OCI-LY1 (cell line): Measurements from ENCODE around the gene ZNF624.
A peak's percentile ranks its signal among the peaks of the same experiment; 100 is the strongest.

Experiments used
- H2AFZ ChIP-seq: fragments of 200-600 bp; sonication (generic), shearing (Covaris generic); 2 replicates; pipeline ENCODE4 v1.6.0; 2014; ENCODE audit warnings: antibody characterized with exemption, mild to moderate bottlenecking, low read length
- H3F3A ChIP-seq: fragments of 200-600 bp; sonication (generic), shearing (Covaris generic); 2 replicates; pipeline ENCODE4 v1.6.0; 2014; ENCODE audit warnings: mild to moderate bottlenecking, antibody characterized with exemption, low read length, moderate library complexity; ENCODE audit not compliant: insufficient read depth
- H3K27ac ChIP-seq: fragments of 200-600 bp; sonication (generic); 2 replicates; pipeline ENCODE4 v1.5.1; 2014; ENCODE audit warnings: low read length, mixed run types, mild to moderate bottlenecking, low read depth; ENCODE audit not compliant: poor library complexity, severe bottlenecking
- H3K27me3 ChIP-seq: fragments of 200-600 bp; sonication (generic); 2 replicates; pipeline ENCODE4 v1.6.0; 2014; ENCODE audit warnings: antibody characterized with exemption, mild to moderate bottlenecking, low read length, moderate library complexity; ENCODE audit not compliant: insufficient read depth
- H3K36me3 ChIP-seq: fragments of 200-600 bp; sonication (generic); 2 replicates; pipeline ENCODE4 v1.6.1; 2014; ENCODE audit warnings: mild to moderate bottlenecking, antibody characterized with exemption, low read length, moderate library complexity, mixed read lengths; ENCODE audit not compliant: insufficient read depth
- H3K4me1 ChIP-seq: fragments of 200-600 bp; sonication (generic); 2 replicates; pipeline ENCODE4 v1.5.1; 2014; ENCODE audit warnings: mild to moderate bottlenecking, low read length, moderate library complexity; ENCODE audit not compliant: insufficient read depth, severe bottlenecking
- H3K4me2 ChIP-seq: fragments of 200-600 bp; sonication (generic), shearing (Covaris generic); 2 replicates; pipeline ENCODE4 v1.6.1; 2014; ENCODE audit warnings: low read length
- H3K4me3 ChIP-seq: fragments of 200-600 bp; sonication (generic); 2 replicates; pipeline ENCODE4 v1.5.1; 2014; ENCODE audit warnings: low read length, low read depth, mild to moderate bottlenecking, mixed read lengths; ENCODE audit not compliant: poor library complexity, severe bottlenecking
- H3K79me2 ChIP-seq: fragments of 200-600 bp; shearing (Covaris generic); 2 replicates; pipeline ENCODE4 v1.6.1; 2016; ENCODE audit warnings: mixed run types, low read length, mixed read lengths; ENCODE audit not compliant: insufficient read depth
- H3K9ac ChIP-seq: fragments of 200-600 bp; sonication (generic), shearing (Covaris generic); 2 replicates; pipeline ENCODE4 v1.6.1; 2014; ENCODE audit warnings: mild to moderate bottlenecking, low read length, mixed read lengths
- H3K9me2 ChIP-seq: fragments of 200-600 bp; sonication (generic), shearing (Covaris generic); 2 replicates; pipeline ENCODE4 v1.6.1; 2014; ENCODE audit warnings: low read depth, mild to moderate bottlenecking, low read length, mixed read lengths
- H3K9me3 ChIP-seq: fragments of 200-600 bp; shearing (Covaris generic); 2 replicates; pipeline ENCODE4 v1.6.1; 2014; ENCODE audit warnings: low read length, mixed read lengths
- H4K20me1 ChIP-seq: fragments of 200-600 bp; sonication (generic), shearing (Covaris generic); 2 replicates; pipeline ENCODE4 v1.6.0; 2016; ENCODE audit warnings: mild to moderate bottlenecking, low read length; ENCODE audit not compliant: insufficient read depth
- EZH2 ChIP-seq: fragments of 200-600 bp; sonication (generic), shearing (Covaris generic); IDR thresholded peaks from 2 replicates; pipeline ENCODE4 v1.8.0; 2017; ENCODE audit warnings: borderline replicate concordance, mixed run types, mild to moderate bottlenecking, antibody characterized with exemption, low read length, moderate library complexity, mixed read lengths
- TF ChIP-seq, protein P1 (sequence below): fragments of 200-600 bp; sonication (generic), shearing (Covaris generic); IDR thresholded peaks from 2 replicates; pipeline ENCODE4 v1.5.1; 2017; ENCODE audit warnings: mild to moderate bottlenecking, antibody characterized with exemption, low read length, moderate library complexity, mixed read lengths

ZNF624 gene

GRCh38 chr17:16585796-16586195 lies 67.9 kb downstream of the ZNF624 start:
- no peaks in the 10 kb centered on the region for H4K20me1 ChIP-seq
- H3K36me3 ChIP-seq, result no peaks in the 10 kb centered on the region
- H2AFZ ChIP-seq, result no peak overlapping the region
- H3F3A ChIP-seq, result no peaks in the 10 kb centered on the region
- no peak overlapping the region for H3K4me2 ChIP-seq
- H3K79me2 ChIP-seq, result no peaks in the 10 kb centered on the region
- H3K9ac ChIP-seq, result no peak overlapping the region
- no peaks in the 10 kb centered on the region for H3K27me3 ChIP-seq
- H3K4me3 ChIP-seq, result no peak overlapping the region
- H3K27ac ChIP-seq, result no peak overlapping the region
- H3K9me2 ChIP-seq, result no peaks in the 10 kb centered on the region
- 0 out of 2 replicates have a peak, but pooled peaks cover 5% of the 10 kb centered on the region for H3K9me3 ChIP-seq
- TF ChIP-seq, protein P1, sequence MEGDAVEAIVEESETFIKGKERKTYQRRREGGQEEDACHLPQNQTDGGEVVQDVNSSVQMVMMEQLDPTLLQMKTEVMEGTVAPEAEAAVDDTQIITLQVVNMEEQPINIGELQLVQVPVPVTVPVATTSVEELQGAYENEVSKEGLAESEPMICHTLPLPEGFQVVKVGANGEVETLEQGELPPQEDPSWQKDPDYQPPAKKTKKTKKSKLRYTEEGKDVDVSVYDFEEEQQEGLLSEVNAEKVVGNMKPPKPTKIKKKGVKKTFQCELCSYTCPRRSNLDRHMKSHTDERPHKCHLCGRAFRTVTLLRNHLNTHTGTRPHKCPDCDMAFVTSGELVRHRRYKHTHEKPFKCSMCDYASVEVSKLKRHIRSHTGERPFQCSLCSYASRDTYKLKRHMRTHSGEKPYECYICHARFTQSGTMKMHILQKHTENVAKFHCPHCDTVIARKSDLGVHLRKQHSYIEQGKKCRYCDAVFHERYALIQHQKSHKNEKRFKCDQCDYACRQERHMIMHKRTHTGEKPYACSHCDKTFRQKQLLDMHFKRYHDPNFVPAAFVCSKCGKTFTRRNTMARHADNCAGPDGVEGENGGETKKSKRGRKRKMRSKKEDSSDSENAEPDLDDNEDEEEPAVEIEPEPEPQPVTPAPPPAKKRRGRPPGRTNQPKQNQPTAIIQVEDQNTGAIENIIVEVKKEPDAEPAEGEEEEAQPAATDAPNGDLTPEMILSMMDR, result no peak
- TF ChIP-seq EZH2, result no peak
- H3K4me1 ChIP-seq, result peaks cover 5% of the 10 kb centered on the region

DNA sequence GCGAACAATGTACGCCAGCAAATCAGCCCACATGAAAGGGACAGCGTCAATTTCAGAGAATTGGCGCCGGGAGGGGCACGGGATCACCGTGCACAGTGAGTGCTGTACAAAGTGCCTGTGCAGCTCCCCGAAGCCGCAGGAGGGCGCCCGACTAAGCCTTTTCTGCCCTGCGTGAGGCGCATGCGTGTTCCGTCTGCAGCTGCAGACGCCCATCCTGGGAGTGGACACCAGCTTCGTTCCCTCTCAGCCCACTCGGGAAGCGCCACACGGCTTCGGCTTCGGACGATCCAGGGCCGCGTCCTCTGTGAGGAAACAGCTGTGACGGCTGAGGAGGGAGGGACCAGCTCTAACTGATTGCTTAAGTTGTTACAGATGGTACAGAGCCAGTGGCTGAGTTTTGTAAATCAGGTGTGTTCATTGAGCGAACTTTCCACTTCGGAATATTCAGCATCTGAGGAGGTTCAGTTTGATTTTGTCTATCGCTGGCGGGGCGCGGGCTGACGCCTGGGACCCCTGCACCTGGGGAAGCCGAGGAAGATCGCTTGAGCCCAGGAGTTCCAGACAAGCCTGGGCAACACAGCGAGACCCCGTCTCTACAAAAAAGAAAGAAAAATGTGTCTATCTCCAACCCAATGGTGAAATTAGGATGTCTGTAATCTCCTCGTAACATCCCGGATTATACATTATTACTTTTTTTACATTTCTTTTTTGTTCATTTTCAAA lies 69.2 kb downstream of the ZNF624 start:
- Histone ChIP-seq H3F3A (no peaks in the 10 kb centered on the region), H3K4me2 (peak overlapping the region; percentile 55; the same call in 1 of the 2 replicates), H3K36me3 (no peaks in the 10 kb centered on the region), H2AFZ (no peak overlapping the region), H3K27ac (no peak overlapping the region), H3K9me2 (no peaks in the 10 kb centered on the region), H3K4me1 (peaks cover 5% of the 10 kb centered on the region), H3K27me3 (no peaks in the 10 kb centered on the region), H3K9ac (no peak overlapping the region), H3K4me3 (peak overlapping the region; percentile 42), H3K9me3 (0 out of 2 replicates have a peak, but pooled peaks cover 9% of the 10 kb centered on the region), H4K20me1 (no peaks in the 10 kb centered on the region), H3K79me2 (no peaks in the 10 kb centered on the region)
- TF ChIP-seq EZH2, result no peak
- TF ChIP-seq, protein P1, result peak; percentile 58

DNA sequence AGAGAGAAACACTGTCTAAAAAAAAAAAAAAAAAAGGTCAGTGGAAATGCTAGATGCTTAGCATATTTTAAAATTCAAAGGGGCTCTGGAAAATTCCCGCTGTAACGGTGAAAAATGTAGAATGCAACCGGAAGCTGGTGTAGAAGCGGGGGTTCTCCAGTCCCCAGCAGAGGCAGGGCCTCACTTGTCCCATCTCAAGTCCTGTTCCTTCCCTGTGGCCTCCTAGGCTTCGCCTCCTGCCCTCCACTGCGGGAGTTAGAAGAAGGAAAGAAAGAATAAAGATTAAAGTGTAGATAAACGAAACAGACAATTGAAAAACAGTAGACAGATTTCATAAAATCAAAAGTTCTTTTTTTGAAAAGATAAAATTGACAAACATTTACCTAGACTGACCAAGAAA lies 69.9 kb downstream of the ZNF624 start:
- Histone ChIP-seq H3K4me3 (no peak overlapping the region), H3K4me2 (peak overlapping the region; percentile 55; the same call in 1 of the 2 replicates)
- no peak for TF ChIP-seq EZH2
- TF ChIP-seq, protein P1, result no peak

More for the DNA sequence above, 69.9 kb downstream of the ZNF624 start:
- Histone ChIP-seq H3F3A (no peaks in the 10 kb centered on the region), H3K9ac (no peak overlapping the region), H3K4me1 (no peaks in the 10 kb centered on the region), H3K79me2 (no peaks in the 10 kb centered on the region), H3K36me3 (no peaks in the 10 kb centered on the region), H2AFZ (no peak overlapping the region), H3K9me2 (no peaks in the 10 kb centered on the region), H3K27ac (no peak overlapping the region), H4K20me1 (no peaks in the 10 kb centered on the region), H3K9me3 (0 out of 2 replicates have a peak, but pooled peaks cover 11% of the 10 kb centered on the region), H3K27me3 (no peaks in the 10 kb centered on the region)
